Upper lobe of right lung (tissue), 1 donor: Measurements from ENCODE around the gene SNRPD2. TPM values are rescaled to one million over a fixed set of nuclear protein-coding genes. Genes with fewer than 3 reads are reported as not detected.
A peak's percentile ranks its signal among the peaks of the same experiment; 100 is the strongest.

Experiments used
- ATAC-seq: fragments of 200-7000 bp; cut with Tn5 transposase; one replicate; pipeline ENCODE4 v1.9.1; 2020; ENCODE audit warnings: mild to moderate bottlenecking, moderate library complexity
- DNase-seq: peaks from one replicate; pipeline ENCODE4 v3.0.0-alpha.2; 2020
- H3K27ac ChIP-seq: fragments of 200-600 bp; one replicate; pipeline ENCODE4 v1.8.0; 2022
- H3K27me3 ChIP-seq: fragments of 200-600 bp; one replicate; pipeline ENCODE4 v1.8.0; 2022; ENCODE audit warnings: mild to moderate bottlenecking
- H3K36me3 ChIP-seq: fragments of 200-600 bp; one replicate; pipeline ENCODE4 v1.8.0; 2022
- H3K4me1 ChIP-seq: fragments of 200-600 bp; one replicate; pipeline ENCODE4 v1.8.0; 2022
- H3K4me3 ChIP-seq: fragments of 200-600 bp; one replicate; pipeline ENCODE4 v1.8.0; 2022; ENCODE audit warnings: mild to moderate bottlenecking
- H3K9me3 ChIP-seq: fragments of 200-600 bp; one replicate; pipeline ENCODE4 v1.8.0; 2022
- CTCF ChIP-seq: fragments of 200-600 bp; IDR thresholded peaks from one replicate; pipeline ENCODE4 v1.8.0; 2022; ENCODE audit warnings: antibody characterized with exemption
- intact Hi-C: fragments of 100-400 bp; cut with DNase I; formaldehyde crosslinking; loops from one replicate; pipeline ENCODE4 v1.11.0; 2022
- total RNA-seq: library from RNA; stranded (reverse); fragmentation: NEBNext Ultra II Directional; extraction: Animal tissue kit (Norgen Biotek cat#: 25700); gene quantifications from one replicate; pipeline ENCODE4 v1.2.1, GENCODE V29; 2021
- donor health status: DM: no; HTN: yes; CAD: no; lungs with severe emphysema.

Gene SNRPD2
- total RNA-seq, 1 donor from 2014 or later = 188 TPM

- Histone ChIP-seq H3K9me3 (no peaks in the 10 kb centered on the region), H3K27ac (no peak overlapping the region), H3K27me3 (no peaks in the 10 kb centered on the region), H3K4me3 (no peak overlapping the region), H3K36me3 (no peaks in the 10 kb centered on the region), H3K4me1 (no peaks in the 10 kb centered on the region)
- intact Hi-C loops = no loop called here
- DNase-seq (no peak), ATAC-seq (no peak)
- TF ChIP-seq CTCF = no peak
These were observed 36.7 kb downstream of the SNRPD2 start for GRCh38 chr19:45655073-45655472.

GRCh38 chr19:45653634-45654033 is 38.1 kb downstream of the SNRPD2 start:
- TF ChIP-seq CTCF = no peak
- no peak overlapping the region for H3K27ac ChIP-seq
- no peak for DNase-seq
- no peaks in the 10 kb centered on the region for H3K27me3 ChIP-seq
- H3K4me1 ChIP-seq = no peaks in the 10 kb centered on the region
- no peaks in the 10 kb centered on the region for H3K36me3 ChIP-seq
- no peak overlapping the region for H3K4me3 ChIP-seq
- no peaks in the 10 kb centered on the region for H3K9me3 ChIP-seq
- intact Hi-C loops = no loop called here
- ATAC-seq = no peak

GRCh38 chr19:45650722-45651121 is 41.0 kb downstream of the SNRPD2 start:
- ATAC-seq = no peak
- Histone ChIP-seq H3K27me3 (no peaks in the 10 kb centered on the region), H3K36me3 (no peaks in the 10 kb centered on the region), H3K27ac (no peak overlapping the region), H3K9me3 (no peaks in the 10 kb centered on the region), H3K4me1 (peaks cover 8% of the 10 kb centered on the region), H3K4me3 (no peak overlapping the region)
- DNase-seq = no peak
- no peak for TF ChIP-seq CTCF
- intact Hi-C loops = no loop called here

- no peak for ATAC-seq
- Histone ChIP-seq H3K27me3 (no peaks in the 10 kb centered on the region), H3K4me1 (peaks cover 34% of the 10 kb centered on the region), H3K36me3 (no peaks in the 10 kb centered on the region), H3K27ac (no peak overlapping the region), H3K4me3 (peak overlapping the region; percentile 40), H3K9me3 (no peaks in the 10 kb centered on the region)
- DNase-seq = no peak
- intact Hi-C loops = loop anchor here (10.0 kb wide), 1 partner anchor 122 kb away; no protein-coding TSS in a partner anchor
- TF ChIP-seq CTCF = no peak
These were observed 45.4 kb downstream of the SNRPD2 start for GRCh38 chr19:45646345-45646698.

- no peak for TF ChIP-seq CTCF
- peak overlapping the region; percentile 40 for H3K4me3 ChIP-seq
- intact Hi-C loops = loop anchor here (10.0 kb wide), 1 partner anchor 121 kb away; no protein-coding TSS in a partner anchor
- peak; percentile 57 for ATAC-seq
- peaks cover 40% of the 10 kb centered on the region for H3K4me1 ChIP-seq
- no peaks in the 10 kb centered on the region for H3K36me3 ChIP-seq
- DNase-seq = peak; percentile 84
- no peak overlapping the region for H3K27ac ChIP-seq
- no peaks in the 10 kb centered on the region for H3K27me3 ChIP-seq
- no peaks in the 10 kb centered on the region for H3K9me3 ChIP-seq
These were observed 46.0 kb downstream of the SNRPD2 start for GRCh38 chr19:45645631-45646344.
